Body of pancreas (tissue), 4 donors: Measurements from ENCODE around the gene ZNF670. TPM values are rescaled to one million over a fixed set of nuclear protein-coding genes. Genes with fewer than 3 reads are reported as not detected.

Experiments used
- ATAC-seq: fragments of 150-250 bp; one replicate; pipeline ENCODE4 v1.9.1; 2016
- DNase-seq, 4 donors: peaks; one replicate each; pipeline ENCODE4 v3.0.0-alpha.2; 2019
- H3K27ac ChIP-seq, 4 donors: fragments of 200-600 bp; sonication (generic); 1 replicate in 3 of 4; 2 replicates in 1 of 4; pipeline versions ENCODE4 v1.5.1 to v1.6.1; 2016 to 2019; ENCODE audit warnings: mild to moderate bottlenecking in 1 of 4, mixed read lengths in 1 of 4, moderate library complexity in 1 of 4
- H3K27me3 ChIP-seq, 2 donors: fragments of 200-600 bp; sonication (generic); one replicate each; pipeline ENCODE4 v1.6.0; 2016; ENCODE audit warnings: mild to moderate bottlenecking in 1 of 2
- H3K36me3 ChIP-seq, 2 donors: fragments of 200-600 bp; sonication (generic); replicated peaks in 1 of 2; 2 replicates each; pipeline ENCODE4 v1.5.1; 2016; ENCODE audit warnings: low read depth in 2 of 2; ENCODE audit not compliant: insufficient read depth in 1 of 2
- H3K4me1 ChIP-seq: fragments of 200-600 bp; sonication (generic); one replicate; pipeline ENCODE4 v1.6.0; 2016
- H3K4me3 ChIP-seq, 2 donors: fragments of 200-600 bp; sonication (generic); 1 replicate in 1 of 2; 2 replicates in 1 of 2; pipeline ENCODE4 v1.5.1; 2016 to 2019
- H3K9me3 ChIP-seq, 3 donors: fragments of 200-600 bp; sonication (generic); 1 replicate in 2 of 3; 2 replicates in 1 of 3; pipeline ENCODE4 v1.5.1; 2016
- CTCF ChIP-seq, 7 experiments: fragments of 450-650 bp in 4 of 7; fragments of 200-600 bp in 3 of 7; sonication (generic) in 3 of 7; IDR thresholded peaks; one replicate each; pipeline ENCODE4 v1.5.1; 2016 to 2019; ENCODE audit warnings: antibody characterized with exemption in 7 of 7
- POLR2A ChIP-seq, 3 donors: fragments of 450-650 bp; IDR thresholded peaks; one replicate each; pipeline ENCODE4 v1.6.1; 2016; ENCODE audit warnings: antibody characterized with exemption in 3 of 3, mild to moderate bottlenecking in 2 of 3
- WGBS, 2 donors: methylation state at CpG; one replicate each; pipeline ENCODE4 v1.1.5; 2017; 5-methylcytosine and 5-hydroxymethylcytosine counted together
- intact Hi-C: fragments of 100-400 bp; cut with DNase I; formaldehyde crosslinking; loops from one replicate; pipeline ENCODE4 v1.15.1; 2023
- total RNA-seq, 2 donors: library from RNA; depleted of rRNA; stranded (reverse); fragments of >200 nt; gene quantifications; one replicate each; pipeline ENCODE4 v1.1.0, GENCODE V29; 2016

ZNF670 gene
- total RNA-seq, 2 donors from 2014 or later = 1.3 to 2.3 TPM

- Histone ChIP-seq H3K4me3 (no peak overlapping the region), H3K36me3 (peaks cover 12 to 15% of the 10 kb centered on the region in 2 donors), H3K9me3 (peaks cover 0 to 11% (median 0%) of the 10 kb centered on the region in 3 donors), H3K27ac (no peak overlapping the region), H3K4me1 (peaks cover 12% of the 10 kb centered on the region), H3K27me3 (no peaks in the 10 kb centered on the region)
- TF ChIP-seq POLR2A (IDR thresholded peaks at IDR 0.05) (no peak), CTCF (IDR thresholded peaks at IDR 0.05) (no peak)
- WGBS, 2 donors = 94 to 98% methylated on average over 9 of the region's 9 CpGs
- no peak for ATAC-seq
- no peak for DNase-seq
- intact Hi-C loops = no loop called here
Observed at GRCh38 chr1:247100676-247101279, 22.2 kb upstream of the ZNF670 start.

GRCh38 chr1:247096958-247097357, 18.3 kb upstream of the ZNF670 start:
- WGBS, 2 donors = 92 to 94% methylated on average over 5 of the region's 5 CpGs
- intact Hi-C loops = no loop called here
- Histone ChIP-seq H3K27me3 (no peaks in the 10 kb centered on the region), H3K27ac (no peak overlapping the region), H3K9me3 (peaks cover 0 to 11% (median 0%) of the 10 kb centered on the region in 3 donors), H3K4me1 (no peaks in the 10 kb centered on the region), H3K4me3 (no peak overlapping the region), H3K36me3 (peaks cover 12 to 15% of the 10 kb centered on the region in 2 donors)
- ATAC-seq (no peak), DNase-seq (no peak)
- TF ChIP-seq POLR2A (IDR thresholded peaks at IDR 0.05) (no peak), CTCF (IDR thresholded peaks at IDR 0.05) (no peak)

GRCh38 chr1:247096544-247096943, 17.9 kb upstream of the ZNF670 start:
- WGBS, 2 donors = 82 to 86% methylated on average over 5 of the region's 5 CpGs
- H3K27ac ChIP-seq = no peak overlapping the region
- no peak overlapping the region for H3K4me3 ChIP-seq
- DNase-seq (no peak), ATAC-seq (no peak)
- peaks cover 0 to 11% (median 0%) of the 10 kb centered on the region in 3 donors for H3K9me3 ChIP-seq
- peaks cover 12 to 15% of the 10 kb centered on the region in 2 donors for H3K36me3 ChIP-seq
- intact Hi-C loops = no loop called here
- no peaks in the 10 kb centered on the region for H3K27me3 ChIP-seq
- no peaks in the 10 kb centered on the region for H3K4me1 ChIP-seq
- no peak for TF ChIP-seq CTCF (IDR thresholded peaks at IDR 0.05)
- no peak for TF ChIP-seq POLR2A (IDR thresholded peaks at IDR 0.05)

- intact Hi-C loops = no loop called here
- Histone ChIP-seq H3K4me3 (no peak overlapping the region), H3K27ac (no peak overlapping the region), H3K4me1 (no peaks in the 10 kb centered on the region), H3K36me3 (peaks cover 10 to 13% of the 10 kb centered on the region in 2 donors), H3K9me3 (peaks cover 0 to 11% (median 0%) of the 10 kb centered on the region in 3 donors), H3K27me3 (no peaks in the 10 kb centered on the region)
- WGBS, 2 donors = 89 to 97% methylated on average over 3 of the region's 3 CpGs
- ATAC-seq (no peak), DNase-seq (no peak)
- TF ChIP-seq POLR2A (IDR thresholded peaks at IDR 0.05) = no peak
- no peak for TF ChIP-seq CTCF (IDR thresholded peaks at IDR 0.05)
Observed at GRCh38 chr1:247096112-247096511, 17.5 kb upstream of the ZNF670 start.

GRCh38 chr1:247090455-247090854, 11.8 kb upstream of the ZNF670 start:
- no peaks in the 10 kb centered on the region for H3K9me3 ChIP-seq
- DNase-seq (no peak), ATAC-seq (no peak)
- TF ChIP-seq POLR2A (IDR thresholded peaks at IDR 0.05) = no peak
- no peak for TF ChIP-seq CTCF (IDR thresholded peaks at IDR 0.05)
- H3K27me3 ChIP-seq = no peaks in the 10 kb centered on the region
- WGBS, 2 donors = 60 to 63% methylated on average over 2 to 13 of the region's 14 CpGs
- H3K4me3 ChIP-seq = no peak overlapping the region
- H3K36me3 ChIP-seq = no peaks in the 10 kb centered on the region
- intact Hi-C loops = no loop called here
- no peaks in the 10 kb centered on the region for H3K4me1 ChIP-seq
- no peak overlapping the region for H3K27ac ChIP-seq
